ENCODE measurements around the gene H2BK1. TPM values are rescaled to one million over a fixed set of nuclear protein-coding genes. Genes with fewer than 3 reads are reported as not detected.

Gene H2BK1
- total RNA-seq, 1 donor from 2014 or later = not detected

GRCh38 chr7:151201344-151201743, 8.9 kb downstream of the H2BK1 start:
- DNase-seq (ENCODE audit: low read depth) = no peak
- FAIRE-seq = no peak
- no peak for TF ChIP-seq CTCF (IDR thresholded peaks at IDR 0.05; ENCODE audit: insufficient read depth, low read length, severe bottlenecking)
- Histone ChIP-seq H3K27me3 (ENCODE audit: control insufficient read depth, insufficient read depth, low read length) (peaks cover 4% of the 10 kb centered on the region), H3K4me3 (ENCODE audit: low read depth, low read length) (no peak overlapping the region), H3K36me3 (ENCODE audit: control insufficient read depth, insufficient read depth, low read length) (no peaks in the 10 kb centered on the region)

- H3K36me3 ChIP-seq (ENCODE audit: control insufficient read depth, insufficient read depth, low read length) = no peaks in the 10 kb centered on the region
- DNase-seq (ENCODE audit: low read depth) = no peak
- H3K27me3 ChIP-seq (ENCODE audit: control insufficient read depth, insufficient read depth, low read length) = peaks cover 16% of the 10 kb centered on the region
- no peak for TF ChIP-seq CTCF (IDR thresholded peaks at IDR 0.05; ENCODE audit: insufficient read depth, low read length, severe bottlenecking)
- H3K4me3 ChIP-seq (ENCODE audit: low read depth, low read length) = no peak overlapping the region
- FAIRE-seq = no peak
Observed at GRCh38 chr7:151198945-151199848, 11.1 kb downstream of the H2BK1 start.

GRCh38 chr7:151197932-151198331, 12.4 kb downstream of the H2BK1 start:
- Histone ChIP-seq H3K4me3 (ENCODE audit: low read depth, low read length) (no peak overlapping the region), H3K27me3 (ENCODE audit: control insufficient read depth, insufficient read depth, low read length) (peaks cover 16% of the 10 kb centered on the region), H3K36me3 (ENCODE audit: control insufficient read depth, insufficient read depth, low read length) (no peaks in the 10 kb centered on the region)
- FAIRE-seq = no peak
- DNase-seq (ENCODE audit: low read depth) = no peak
- TF ChIP-seq CTCF (IDR thresholded peaks at IDR 0.05; ENCODE audit: insufficient read depth, low read length, severe bottlenecking) = no peak

DNA sequence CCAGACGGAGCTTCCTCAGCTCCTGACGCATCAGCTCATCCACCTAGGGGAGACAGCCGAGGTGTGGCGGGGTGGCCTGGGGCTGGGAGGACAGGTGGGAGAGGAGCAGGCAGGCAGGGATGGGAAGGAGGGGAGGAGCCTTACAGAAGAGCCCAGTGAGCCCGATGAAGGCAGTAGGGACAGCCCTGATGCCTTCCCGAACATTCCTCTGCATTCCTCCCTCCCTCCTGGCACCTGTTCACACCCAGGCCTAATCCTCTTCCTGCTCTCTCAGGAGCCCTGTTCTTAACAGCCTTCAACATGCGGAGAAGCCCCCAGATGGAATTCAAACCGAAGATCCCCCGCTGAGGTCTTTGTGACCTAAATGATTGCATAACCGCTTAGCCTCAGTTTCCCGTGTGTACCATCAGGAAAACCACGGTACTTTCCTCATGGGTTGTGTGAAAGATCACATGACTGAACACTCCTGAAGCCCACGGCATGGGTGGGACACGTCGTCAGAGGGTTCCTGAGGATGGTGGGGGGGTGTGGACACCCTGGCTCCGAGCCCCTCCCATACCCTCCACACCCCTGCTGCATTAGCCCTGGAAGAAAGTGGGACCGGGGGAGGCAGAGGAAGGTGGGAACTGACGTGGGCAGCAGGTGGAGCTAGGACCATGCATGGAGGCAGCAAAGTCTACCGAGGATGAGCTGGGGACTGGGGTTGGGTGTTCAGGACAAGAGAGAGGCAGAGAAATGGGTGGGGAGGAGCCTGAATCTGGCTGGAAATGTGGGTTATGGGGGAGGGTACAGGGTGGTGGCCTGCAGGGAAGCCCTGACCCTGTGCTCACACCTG, 14.5 kb downstream of the H2BK1 start:
- peaks cover 18% of the 10 kb centered on the region for H3K27me3 ChIP-seq (ENCODE audit: control insufficient read depth, insufficient read depth, low read length)

GRCh38 chr7:151194188-151194587, 16.1 kb downstream of the H2BK1 start:
- no peak for FAIRE-seq
- TF ChIP-seq CTCF (IDR thresholded peaks at IDR 0.05; ENCODE audit: insufficient read depth, low read length, severe bottlenecking) = no peak
- Histone ChIP-seq H3K4me3 (ENCODE audit: low read depth, low read length) (no peak overlapping the region), H3K36me3 (ENCODE audit: control insufficient read depth, insufficient read depth, low read length) (no peaks in the 10 kb centered on the region), H3K27me3 (ENCODE audit: control insufficient read depth, insufficient read depth, low read length) (peaks cover 18% of the 10 kb centered on the region)
- DNase-seq (ENCODE audit: low read depth) = no peak

More for the DNA sequence above, 14.5 kb downstream of the H2BK1 start:
- DNase-seq (ENCODE audit: low read depth) (no peak), FAIRE-seq (peak; percentile 13)
- Histone ChIP-seq H3K4me3 (ENCODE audit: low read depth, low read length) (no peak overlapping the region), H3K36me3 (ENCODE audit: control insufficient read depth, insufficient read depth, low read length) (no peaks in the 10 kb centered on the region)
- no peak for TF ChIP-seq CTCF (IDR thresholded peaks at IDR 0.05; ENCODE audit: insufficient read depth, low read length, severe bottlenecking)
